Natural killer cell (primary cell): ENCODE results near the gene HHAT. TPM values are rescaled to one million over a fixed set of nuclear protein-coding genes. Genes with fewer than 3 reads are reported as not detected.

Source experiments
- ATAC-seq, 3 donors: fragments of 150-1000 bp in 2 of 3; fragments of 200-7000 bp in 1 of 3; cut with Tn5 transposase; 1 replicate in 1 of 3; 2 replicates in 2 of 3; pipeline ENCODE4 v1.10.0; 2021; ENCODE audit warnings: mild to moderate bottlenecking in 2 of 3, moderate library complexity in 2 of 3
- DNase-seq, 2 donors: peaks; one replicate each; pipeline versions ENCODE4 v3.0.0 to v3.0.0-alpha.2; 2013 to 2021; ENCODE audit warnings: mixed read lengths in 1 of 2
- H3K27ac ChIP-seq: one replicate; pipeline ENCODE4 v1.5.1; 2013; ENCODE audit warnings: mild to moderate bottlenecking, low read length
- H3K27me3 ChIP-seq: one replicate; pipeline ENCODE4 v1.6.1; 2013; ENCODE audit warnings: low read length; ENCODE audit not compliant: control insufficient read depth, insufficient read depth
- H3K36me3 ChIP-seq: one replicate; pipeline ENCODE4 v1.6.1; 2013; ENCODE audit warnings: low read length; ENCODE audit not compliant: control insufficient read depth, insufficient read depth
- H3K4me1 ChIP-seq: one replicate; pipeline ENCODE4 v1.6.1; 2013; ENCODE audit warnings: low read length; ENCODE audit not compliant: control insufficient read depth, insufficient read depth
- H3K4me3 ChIP-seq: one replicate; pipeline ENCODE4 v1.5.1; 2013; ENCODE audit warnings: low read length
- H3K9me3 ChIP-seq: one replicate; pipeline ENCODE4 v1.6.1; 2013; ENCODE audit warnings: low read length; ENCODE audit not compliant: control insufficient read depth, insufficient read depth
- H3K27ac Mint-ChIP-seq, 2 donors: one replicate each; pipeline ENCODE4 v1.8.0; 2022; ENCODE audit warnings: mild to moderate bottlenecking in 2 of 2, mixed read lengths in 2 of 2, moderate library complexity in 1 of 2
- H3K27me3 Mint-ChIP-seq, 2 donors: one replicate each; pipeline ENCODE4 v1.8.0; 2022; ENCODE audit warnings: low read depth in 2 of 2, mixed read lengths in 2 of 2
- H3K36me3 Mint-ChIP-seq: one replicate; pipeline ENCODE4 v1.8.0; 2022; ENCODE audit warnings: mixed read lengths
- H3K4me1 Mint-ChIP-seq, 2 donors: one replicate each; pipeline ENCODE4 v1.8.0; 2022; ENCODE audit warnings: mixed read lengths in 2 of 2
- H3K4me3 Mint-ChIP-seq: one replicate; pipeline ENCODE4 v1.8.0; 2022; ENCODE audit warnings: mild to moderate bottlenecking, moderate library complexity, mixed read lengths
- H3K9me3 Mint-ChIP-seq, 2 donors: one replicate each; pipeline ENCODE4 v1.8.0; 2022; ENCODE audit warnings: mixed read lengths in 2 of 2
- CTCF ChIP-seq: fragments of 200-600 bp; IDR thresholded peaks from one replicate; pipeline ENCODE4 v1.8.0; 2022; ENCODE audit warnings: antibody characterized with exemption
- WGBS: methylation state at CpG from one replicate; pipeline ENCODE4 v1.1.7; 2013; ENCODE audit warnings: missing lambda C conversion rate; ENCODE audit not compliant: insufficient coverage; 5-methylcytosine and 5-hydroxymethylcytosine counted together
- intact Hi-C: fragments of 100-400 bp; cut with micrococcal nuclease; formaldehyde crosslinking; loops from one replicate; pipeline ENCODE4 v1.14.2; 2022
- total RNA-seq, 4 donors: library from RNA; stranded (reverse); fragments of 120-200 nt in 1 of 4; gene quantifications; one replicate each; pipeline versions ENCODE4 v1.2.3 to v1.2.4, GENCODE V29; 2013 to 2022

The HHAT gene
- total RNA-seq, 3 donors from 2014 or later (not counting 1 experiment from before 2014, with no cell fraction given) = 0.79 to 1.1 (median 0.82) TPM

DNA sequence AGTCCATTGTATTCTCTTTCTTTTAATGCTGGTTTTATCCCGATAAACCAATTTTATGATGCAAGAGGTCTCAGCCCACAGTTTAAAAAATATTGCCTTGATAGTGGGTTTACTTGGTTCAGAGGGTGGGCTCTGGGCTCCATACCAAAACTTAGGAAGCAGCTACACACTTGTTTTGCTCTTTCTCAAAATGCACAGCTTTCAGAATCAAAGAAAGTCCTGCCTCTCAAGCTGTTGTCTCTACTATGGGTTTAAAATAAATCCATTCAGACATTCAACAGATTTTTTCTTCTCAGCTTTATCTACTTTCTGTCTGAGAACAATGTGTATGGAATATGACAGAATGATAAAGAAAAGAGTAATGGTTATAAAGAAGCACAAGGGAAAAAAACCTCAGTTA, 14.8 kb upstream of the HHAT start:
- Mint-ChIP-seq H3K27me3 (peaks cover 18 to 37% of the 10 kb centered on the region in 2 donors), H3K36me3 (no peaks in the 10 kb centered on the region), H3K27ac (no peak overlapping the region), H3K4me1 (peaks cover 6 to 10% of the 10 kb centered on the region in 2 donors), H3K9me3 (no peaks in the 10 kb centered on the region), H3K4me3 (no peak overlapping the region)
- Histone ChIP-seq H3K27ac (no peak overlapping the region), H3K4me1 (peaks cover 7% of the 10 kb centered on the region), H3K9me3 (no peaks in the 10 kb centered on the region), H3K4me3 (no peak overlapping the region), H3K27me3 (no peaks in the 10 kb centered on the region), H3K36me3 (no peaks in the 10 kb centered on the region)
- 100% methylated on average over 1 of the region's 1 CpG for WGBS
- TF ChIP-seq CTCF = no peak
- ATAC-seq (no peak), DNase-seq (no peak)
- intact Hi-C loops = no loop called here

GRCh38 chr1:210315529-210315928, 13.2 kb upstream of the HHAT start:
- H3K4me1 Mint-ChIP-seq = peaks cover 6% of the 10 kb centered on the region in 2 donors
- intact Hi-C loops = no loop called here
- Histone ChIP-seq H3K27ac (no peak overlapping the region), H3K4me1 (peaks cover 7% of the 10 kb centered on the region), H3K27me3 (no peaks in the 10 kb centered on the region), H3K36me3 (no peaks in the 10 kb centered on the region), H3K9me3 (no peaks in the 10 kb centered on the region), H3K4me3 (no peak overlapping the region)
- DNase-seq (no peak), ATAC-seq (no peak)
- 86% methylated on average over 4 of the region's 6 CpGs for WGBS
- no peak overlapping the region for H3K4me3 Mint-ChIP-seq
- H3K9me3 Mint-ChIP-seq = no peaks in the 10 kb centered on the region
- TF ChIP-seq CTCF = no peak
- H3K27ac Mint-ChIP-seq = no peak overlapping the region
- peaks cover 12 to 30% of the 10 kb centered on the region in 2 donors for H3K27me3 Mint-ChIP-seq
- H3K36me3 Mint-ChIP-seq = no peaks in the 10 kb centered on the region

GRCh38 chr1:210321131-210321530, 7.6 kb upstream of the HHAT start:
- Histone ChIP-seq H3K27me3 (peaks cover 4% of the 10 kb centered on the region), H3K4me3 (no peak overlapping the region), H3K36me3 (no peaks in the 10 kb centered on the region), H3K9me3 (no peaks in the 10 kb centered on the region), H3K4me1 (no peaks in the 10 kb centered on the region), H3K27ac (no peak overlapping the region)
- no peak for ATAC-seq
- 89% methylated on average over 3 of the region's 3 CpGs for WGBS
- peaks cover 4 to 27% of the 10 kb centered on the region in 2 donors for H3K27me3 Mint-ChIP-seq
- H3K4me1 Mint-ChIP-seq = no peaks in the 10 kb centered on the region
- no peak for TF ChIP-seq CTCF
- DNase-seq = no peak
- intact Hi-C loops = no loop called here
- H3K27ac Mint-ChIP-seq = no peak overlapping the region
- no peak overlapping the region for H3K4me3 Mint-ChIP-seq
- H3K9me3 Mint-ChIP-seq = peaks cover 0 to 2% of the 10 kb centered on the region in 2 donors
- no peaks in the 10 kb centered on the region for H3K36me3 Mint-ChIP-seq

- Mint-ChIP-seq H3K27ac (no peak overlapping the region), H3K4me3 (no peak overlapping the region), H3K9me3 (peaks cover 0 to 2% of the 10 kb centered on the region in 2 donors), H3K36me3 (no peaks in the 10 kb centered on the region), H3K4me1 (no peaks in the 10 kb centered on the region), H3K27me3 (peaks cover 5 to 27% of the 10 kb centered on the region in 2 donors)
- DNase-seq = no peak
- 95% methylated on average over 6 of the region's 8 CpGs for WGBS
- Histone ChIP-seq H3K4me1 (no peaks in the 10 kb centered on the region), H3K27me3 (peaks cover 4% of the 10 kb centered on the region), H3K4me3 (no peak overlapping the region), H3K27ac (no peak overlapping the region), H3K36me3 (no peaks in the 10 kb centered on the region), H3K9me3 (no peaks in the 10 kb centered on the region)
- no peak for ATAC-seq
- intact Hi-C loops = no loop called here
- no peak for TF ChIP-seq CTCF
These were observed 7.2 kb upstream of the HHAT start for GRCh38 chr1:210321552-210321951.
